HEK293T (cell line): Measurements from ENCODE around the gene STK33.

Experiments
- CTCF ChIA-PET: fragments of 350-600 bp; formaldehyde crosslinking; extraction: SDS; loops from one replicate; lab custom pipeline; 2021; ENCODE audit warnings: antibody characterized with exemption, inconsistent platforms; lab: Yijun Ruan, JAX
- POLR2A ChIA-PET: fragments of 350-600 bp; formaldehyde crosslinking; extraction: SDS; loops from one replicate; lab custom pipeline; 2020; ENCODE audit warnings: antibody characterized with exemption, inconsistent platforms; lab: Yijun Ruan, JAX
- DNase-seq: peaks from one replicate; pipeline ENCODE4 v3.0.0; 2012; ENCODE audit warnings: mixed read lengths; ENCODE audit errors: extremely low spot score
- ARNT ChIP-seq: fragments of 450-650 bp; IDR thresholded peaks from 2 replicates; pipeline ENCODE4 v1.6.1; 2017; ENCODE audit warnings: mild to moderate bottlenecking
- BHLHE40 ChIP-seq: fragments of 450-650 bp; IDR thresholded peaks from 2 replicates; pipeline ENCODE4 v1.6.1; 2016; ENCODE audit warnings: mild to moderate bottlenecking, moderate library complexity, borderline replicate concordance
- CTBP1 ChIP-seq: fragments of 450-650 bp; IDR thresholded peaks from 2 replicates; pipeline ENCODE4 v1.6.1; 2016; ENCODE audit warnings: borderline replicate concordance
- ELF4 ChIP-seq: fragments of 450-650 bp; IDR thresholded peaks from 2 replicates; pipeline ENCODE4 v1.6.1; 2017; ENCODE audit warnings: antibody characterized with exemption
- FOXA1 ChIP-seq: fragments of 450-650 bp; IDR thresholded peaks from 2 replicates; pipeline ENCODE4 v1.6.1; 2016; ENCODE audit warnings: mild to moderate bottlenecking
- FOXK2 ChIP-seq: fragments of 450-650 bp; IDR thresholded peaks from 2 replicates; pipeline ENCODE4 v1.6.1; 2016; ENCODE audit warnings: mild to moderate bottlenecking
- FOXM1 ChIP-seq: fragments of 450-650 bp; IDR thresholded peaks from 2 replicates; pipeline ENCODE4 v1.6.1; 2017; ENCODE audit warnings: mild to moderate bottlenecking, borderline replicate concordance
- HDGF ChIP-seq: fragments of 450-650 bp; IDR thresholded peaks from 2 replicates; pipeline ENCODE4 v1.6.1; 2017; ENCODE audit warnings: antibody characterized with exemption, borderline replicate concordance
- L3MBTL2 ChIP-seq: fragments of 450-650 bp; conservative IDR thresholded peaks from 2 replicates; pipeline ENCODE4 v1.6.1; 2016; ENCODE audit warnings: mild to moderate bottlenecking
- LEF1 ChIP-seq: fragments of 450-650 bp; IDR thresholded peaks from 2 replicates; pipeline ENCODE4 v1.6.1; 2017; ENCODE audit warnings: mild to moderate bottlenecking, borderline replicate concordance
- NFRKB ChIP-seq: fragments of 450-650 bp; IDR thresholded peaks from 2 replicates; pipeline ENCODE4 v1.6.1; 2016; ENCODE audit warnings: mild to moderate bottlenecking, moderate library complexity
- SP1 ChIP-seq: fragments of 450-650 bp; IDR thresholded peaks from 2 replicates; pipeline ENCODE4 v1.6.1; 2017
- SUZ12 ChIP-seq: fragments of 450-650 bp; IDR thresholded peaks from 2 replicates; pipeline ENCODE4 v1.6.1; 2016; ENCODE audit warnings: mild to moderate bottlenecking
- TARDBP ChIP-seq: fragments of 450-650 bp; IDR thresholded peaks from 2 replicates; pipeline ENCODE4 v1.6.1; 2016
- ZNF384 ChIP-seq: fragments of 450-650 bp; IDR thresholded peaks from 2 replicates; pipeline ENCODE4 v1.6.1; 2016
- TF ChIP-seq, protein P1 (sequence below): fragments of 450-650 bp; IDR thresholded peaks from 2 replicates; pipeline ENCODE4 v1.6.1; 2016

STK33 gene

DNA sequence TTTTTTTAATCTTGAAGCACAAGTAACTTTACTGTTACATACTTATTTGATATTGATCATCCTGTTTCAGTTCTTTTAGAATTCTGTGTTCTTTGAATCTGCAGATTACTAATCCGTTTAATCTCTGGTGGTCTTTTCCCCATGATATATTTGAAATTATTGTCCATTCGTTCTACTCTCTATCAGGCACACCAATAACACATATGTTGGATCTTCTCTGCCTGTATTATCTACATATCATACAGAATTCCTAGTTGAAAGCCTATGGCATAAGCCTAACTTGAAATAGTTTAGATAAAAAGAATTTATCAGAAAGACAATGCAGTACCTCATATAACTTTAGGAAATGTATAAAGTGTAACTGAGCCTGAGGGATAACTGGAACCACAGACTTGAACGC, 32.6 kb downstream of the STK33 start:
- POLR2A ChIA-PET: no interaction called here

GRCh38 chr11:8558436-8558835, 35.6 kb downstream of the STK33 start:
- ChIA-PET CTCF (no interaction called here), POLR2A (no interaction called here)
- TF ChIP-seq SP1 (no peak), ELF4 (no peak), LEF1 (no peak), SUZ12 (no peak), FOXA1 (no peak), ARNT (no peak), TARDBP (no peak), FOXK2 (no peak), FOXM1 (no peak), ZNF384 (no peak), BHLHE40 (no peak), HDGF (no peak)
- TF ChIP-seq, protein P1, sequence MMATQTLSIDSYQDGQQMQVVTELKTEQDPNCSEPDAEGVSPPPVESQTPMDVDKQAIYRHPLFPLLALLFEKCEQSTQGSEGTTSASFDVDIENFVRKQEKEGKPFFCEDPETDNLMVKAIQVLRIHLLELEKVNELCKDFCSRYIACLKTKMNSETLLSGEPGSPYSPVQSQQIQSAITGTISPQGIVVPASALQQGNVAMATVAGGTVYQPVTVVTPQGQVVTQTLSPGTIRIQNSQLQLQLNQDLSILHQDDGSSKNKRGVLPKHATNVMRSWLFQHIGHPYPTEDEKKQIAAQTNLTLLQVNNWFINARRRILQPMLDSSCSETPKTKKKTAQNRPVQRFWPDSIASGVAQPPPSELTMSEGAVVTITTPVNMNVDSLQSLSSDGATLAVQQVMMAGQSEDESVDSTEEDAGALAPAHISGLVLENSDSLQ: no peak
- DNase-seq: no peak

More for the DNA sequence above, 32.6 kb downstream of the STK33 start:
- TF ChIP-seq, protein P1: no peak
- no peak for TF ChIP-seq TARDBP
- TF ChIP-seq SP1: no peak
- no peak for TF ChIP-seq SUZ12
- TF ChIP-seq CTBP1: no peak
- TF ChIP-seq LEF1: no peak
- no peak for TF ChIP-seq NFRKB
- CTCF ChIA-PET: no interaction called here
- DNase-seq: no peak

- TF ChIP-seq FOXA1: no peak
- no peak for DNase-seq
- POLR2A ChIA-PET: no interaction called here
- CTCF ChIA-PET: no interaction called here
Measured at GRCh38 chr11:8545698-8546366, 48.2 kb downstream of the STK33 start.

- TF ChIP-seq, protein P1: no peak
- no peak for TF ChIP-seq BHLHE40
- no peak for TF ChIP-seq L3MBTL2
- no peak for TF ChIP-seq ARNT
- TF ChIP-seq SP1: no peak
- TF ChIP-seq SUZ12: no peak
- TF ChIP-seq FOXK2: no peak
- TF ChIP-seq NFRKB: no peak
- no peak for TF ChIP-seq FOXA1
- CTCF ChIA-PET: no interaction called here
- DNase-seq: no peak
- POLR2A ChIA-PET: no interaction called here
Measured at GRCh38 chr11:8544807-8545206, 49.2 kb downstream of the STK33 start.

GRCh38 chr11:8543278-8543677, 50.8 kb downstream of the STK33 start:
- TF ChIP-seq BHLHE40: no peak
- no peak for TF ChIP-seq CTBP1
- TF ChIP-seq, protein P1: no peak
- no peak for TF ChIP-seq SUZ12
- no peak for TF ChIP-seq FOXM1
- TF ChIP-seq LEF1: no peak
- no peak for TF ChIP-seq FOXA1
- TF ChIP-seq NFRKB: no peak
- no peak for TF ChIP-seq ARNT
- no peak for TF ChIP-seq HDGF
- no peak for TF ChIP-seq SP1
- TF ChIP-seq ELF4: no peak
- TF ChIP-seq TARDBP: no peak
- no peak for TF ChIP-seq L3MBTL2
- no peak for TF ChIP-seq ZNF384
- CTCF ChIA-PET: interaction anchor here (0.6 kb wide), 1 partner anchor 20 kb away, joined by 3 read pairs; no protein-coding TSS in a partner anchor
- POLR2A ChIA-PET: interaction anchor here (0.6 kb wide), 1 partner anchor 338 kb away, joined by 3 read pairs; no protein-coding TSS in a partner anchor
- DNase-seq: no peak

- ChIA-PET POLR2A (no interaction called here), CTCF (no interaction called here)
- TF ChIP-seq BHLHE40 (no peak), LEF1 (no peak)
- DNase-seq: no peak
Measured at GRCh38 chr11:8541448-8541847, 52.6 kb downstream of the STK33 start.

GRCh38 chr11:8533332-8533731, 60.7 kb downstream of the STK33 start:
- DNase-seq: no peak
- ChIA-PET CTCF (no interaction called here), POLR2A (no interaction called here)
- no peak for TF ChIP-seq FOXA1
- no peak for TF ChIP-seq NFRKB
- TF ChIP-seq, protein P1: no peak
- TF ChIP-seq FOXK2: no peak
- TF ChIP-seq ELF4: no peak
- no peak for TF ChIP-seq TARDBP
- no peak for TF ChIP-seq CTBP1
- TF ChIP-seq SUZ12: no peak
- TF ChIP-seq ARNT: no peak
- no peak for TF ChIP-seq SP1
- TF ChIP-seq BHLHE40: no peak
- no peak for TF ChIP-seq FOXM1
